ENCODE data around the gene PIAS4. TPM values are rescaled to one million over a fixed set of nuclear protein-coding genes. Genes with fewer than 3 reads are reported as not detected.

Gene PIAS4
- total and polyA plus RNA-seq, 10 of the 15 experiments (the other 5 are each of a cell fraction or from before 2014, with no cell fraction given): 0.13 to 25.1 (median 11.3) TPM

GRCh38 chr19:3964256-3965194 lies 43.0 kb upstream of the PIAS4 start:
- no peak for ATAC-seq
- no peak overlapping the region for H3K27ac ChIP-seq (ENCODE audit: control insufficient read depth, insufficient read depth)
- no peaks in the 10 kb centered on the region for H3K9me3 ChIP-seq (replicated peaks; ENCODE audit: control insufficient read depth, insufficient read depth, low read length)
- no peak overlapping the region for H3K4me3 ChIP-seq
- no peak for FAIRE-seq
- peaks cover 3 to 7% of the 10 kb centered on the region in 2 experiments; a peak in 3 of 4 replicates for H3K36me3 ChIP-seq (ENCODE audit: control insufficient read depth in 2 of 2, insufficient read depth in 2 of 2, low read length in 1 of 2)
- no peaks in the 10 kb centered on the region; the same call in 1 of the 2 replicates for H3K4me1 ChIP-seq (ENCODE audit: control insufficient read depth, insufficient read depth, low read length)
- POLR2A ChIA-PET: interaction anchor here (0.6 kb wide), 1 partner anchor 23 kb away, joined by 6 read pairs; no protein-coding TSS in a partner anchor
- no peak for DNase-seq (ENCODE audit: low read depth, low spot score)
- intact Hi-C loops (cut with micrococcal nuclease; ENCODE audit: unreplicated experiment): no loop called here
- no peak overlapping the region for H2AFZ ChIP-seq (ENCODE audit: control insufficient read depth, low read depth, low read length)
- no TSS peak for BruUV-seq (replicated peaks)
- WGBS (ENCODE audit: insufficient coverage, insufficient replicate concordance, low lambda C conversion rate, missing lambda C conversion rate): 98% methylated on average over 43 of the region's 60 CpGs
- in situ Hi-C loops (cut with MboI): no loop called here
- H4K20me1 ChIP-seq (ENCODE audit: control insufficient read depth, insufficient read depth): no peaks in the 10 kb centered on the region
- H3K9ac ChIP-seq (ENCODE audit: control insufficient read depth, insufficient read depth, low read length): no peak overlapping the region
- CTCF ChIA-PET: no interaction called here
- TF ChIP-seq ZBED1 (IDR thresholded peaks at IDR 0.05; ENCODE audit: borderline replicate concordance) (no peak), ZNF687 (IDR thresholded peaks at IDR 0.05) (no peak)
- H3K27me3 ChIP-seq (replicated peaks in 1 of 2; ENCODE audit: control insufficient read depth in 2 of 2, insufficient read depth in 2 of 2, low read length in 1 of 2): no peaks in the 10 kb centered on the region
- SMC1A ChIA-PET (ENCODE audit: uncharacterized antibody, unreplicated experiment): no interaction called here
- H3K79me2 ChIP-seq (ENCODE audit: control insufficient read depth, insufficient read depth, low read length): peaks cover 4% of the 10 kb centered on the region
- no peak overlapping the region for H3K4me2 ChIP-seq (ENCODE audit: control insufficient read depth, insufficient read depth)
- RAD21 ChIA-PET (ENCODE audit: unreplicated experiment): no interaction called here
